ENCODE measurements around the gene TVP23C. TPM values are rescaled to one million over a fixed set of nuclear protein-coding genes. Genes with fewer than 3 reads are reported as not detected.
"Not testable (repeated sequence)": the region's sequence is repeated elsewhere in the genome, so short reads cannot be mapped to it uniquely, and the experiment has no call there.

TVP23C gene
- total and polyA plus RNA-seq, 2 experiments from 2014 or later = 10.4 to 31.7 TPM

DNA sequence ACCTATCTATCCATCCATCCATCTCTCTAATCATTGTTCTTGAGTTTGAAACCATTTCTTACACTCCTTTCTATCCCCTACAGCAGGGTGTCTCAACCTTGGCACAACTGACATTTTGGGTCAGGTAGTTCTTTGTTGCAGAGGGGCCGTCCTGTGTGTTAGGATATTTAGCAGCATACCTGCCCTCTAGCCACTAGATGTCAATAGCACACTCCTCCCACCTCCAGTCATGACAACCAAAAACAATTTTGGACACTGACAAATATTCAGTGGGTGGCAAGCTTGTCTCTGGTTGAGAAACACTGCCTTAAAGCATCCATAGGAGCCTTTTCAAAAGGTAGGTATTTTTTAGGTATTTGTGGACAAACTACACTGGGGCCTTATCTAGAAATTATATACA, 10.4 kb downstream of the TVP23C start:
- H3K27me3 Mint-ChIP-seq (ENCODE audit: insufficient read depth, low read depth, poor library complexity); H3K27me3 ChIP-seq (ENCODE audit: insufficient read depth); H3F3A ChIP-seq (replicated peaks; ENCODE audit: low read depth); H3K9me3 Mint-ChIP-seq; H3K27ac Mint-ChIP-seq; H3K36me3 ChIP-seq (ENCODE audit: insufficient read depth); H3K4me1 Mint-ChIP-seq; H3K4me1 ChIP-seq (ENCODE audit: insufficient read depth); H3K4me3 Mint-ChIP-seq; H2AFZ ChIP-seq; H3K4me3 ChIP-seq; H3K4me2 ChIP-seq; H3K79me2 ChIP-seq (replicated peaks; ENCODE audit: insufficient read depth); H3K9me2 ChIP-seq (ENCODE audit: insufficient read depth); DNase-seq (ENCODE audit: low spot score); H3K27ac ChIP-seq (ENCODE audit: low read depth); H4K20me1 ChIP-seq (replicated peaks; ENCODE audit: insufficient read depth): not testable (repeated sequence)
- H3K36me3 Mint-ChIP-seq (ENCODE audit: low read depth) = peaks cover 12% of the 10 kb centered on the region; the same call in 2 of the 3 replicates
- TF ChIP-seq, protein P1, sequence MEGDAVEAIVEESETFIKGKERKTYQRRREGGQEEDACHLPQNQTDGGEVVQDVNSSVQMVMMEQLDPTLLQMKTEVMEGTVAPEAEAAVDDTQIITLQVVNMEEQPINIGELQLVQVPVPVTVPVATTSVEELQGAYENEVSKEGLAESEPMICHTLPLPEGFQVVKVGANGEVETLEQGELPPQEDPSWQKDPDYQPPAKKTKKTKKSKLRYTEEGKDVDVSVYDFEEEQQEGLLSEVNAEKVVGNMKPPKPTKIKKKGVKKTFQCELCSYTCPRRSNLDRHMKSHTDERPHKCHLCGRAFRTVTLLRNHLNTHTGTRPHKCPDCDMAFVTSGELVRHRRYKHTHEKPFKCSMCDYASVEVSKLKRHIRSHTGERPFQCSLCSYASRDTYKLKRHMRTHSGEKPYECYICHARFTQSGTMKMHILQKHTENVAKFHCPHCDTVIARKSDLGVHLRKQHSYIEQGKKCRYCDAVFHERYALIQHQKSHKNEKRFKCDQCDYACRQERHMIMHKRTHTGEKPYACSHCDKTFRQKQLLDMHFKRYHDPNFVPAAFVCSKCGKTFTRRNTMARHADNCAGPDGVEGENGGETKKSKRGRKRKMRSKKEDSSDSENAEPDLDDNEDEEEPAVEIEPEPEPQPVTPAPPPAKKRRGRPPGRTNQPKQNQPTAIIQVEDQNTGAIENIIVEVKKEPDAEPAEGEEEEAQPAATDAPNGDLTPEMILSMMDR (conservative IDR thresholded peaks at IDR 0.05; ENCODE audit: low read depth in 2 of 2) = peak in 1 of 2 experiments; percentile 20; a peak in 1 of 4 replicates
- ATAC-seq = peak; percentile 82

- H3K4me1 Mint-ChIP-seq; ATAC-seq; H3K27ac ChIP-seq (ENCODE audit: low read depth); H2AFZ ChIP-seq; H3K79me2 ChIP-seq (replicated peaks; ENCODE audit: insufficient read depth); H3K4me3 ChIP-seq; H3K4me2 ChIP-seq; H3K36me3 ChIP-seq (ENCODE audit: insufficient read depth); H3F3A ChIP-seq (replicated peaks; ENCODE audit: low read depth); DNase-seq (ENCODE audit: low spot score); H3K4me1 ChIP-seq (ENCODE audit: insufficient read depth); H3K4me3 Mint-ChIP-seq; H3K9me3 Mint-ChIP-seq; H4K20me1 ChIP-seq (replicated peaks; ENCODE audit: insufficient read depth); H3K27ac Mint-ChIP-seq; H3K9me2 ChIP-seq (ENCODE audit: insufficient read depth); H3K27me3 ChIP-seq (ENCODE audit: insufficient read depth); H3K27me3 Mint-ChIP-seq (ENCODE audit: insufficient read depth, low read depth, poor library complexity): not testable (repeated sequence)
- peaks cover 19% of the 10 kb centered on the region for H3K36me3 Mint-ChIP-seq (ENCODE audit: low read depth)
Measured at GRCh38 chr17:15549552-15549951, 13.7 kb downstream of the TVP23C start.

DNA sequence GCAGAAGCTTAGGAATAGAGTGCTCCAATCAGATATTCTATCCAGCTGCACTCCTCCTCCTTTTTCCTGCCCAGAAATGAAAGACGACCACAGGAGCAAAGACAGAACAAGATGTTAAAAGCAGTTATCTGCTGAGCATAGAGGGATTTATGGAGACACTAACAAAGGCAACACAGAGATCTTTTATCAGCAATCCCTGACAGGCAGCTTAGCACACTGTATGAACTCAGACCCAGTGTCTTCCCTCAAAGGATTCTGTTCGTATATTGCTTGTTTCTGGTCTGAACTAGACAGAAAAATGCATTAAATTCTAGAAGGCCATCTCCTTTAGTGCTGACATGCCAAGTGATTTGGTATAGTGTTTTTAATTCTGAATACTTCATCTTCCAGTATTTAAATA, 16.7 kb downstream of the TVP23C start:
- not testable (repeated sequence) for H3K27ac Mint-ChIP-seq; H3K27me3 Mint-ChIP-seq (ENCODE audit: insufficient read depth, low read depth, poor library complexity); H3K4me1 ChIP-seq (ENCODE audit: insufficient read depth); H2AFZ ChIP-seq; H3K27ac ChIP-seq (ENCODE audit: low read depth); H3K9me3 Mint-ChIP-seq; H3F3A ChIP-seq (replicated peaks; ENCODE audit: low read depth); H3K27me3 ChIP-seq (ENCODE audit: insufficient read depth); ATAC-seq; H4K20me1 ChIP-seq (replicated peaks; ENCODE audit: insufficient read depth); H3K4me3 Mint-ChIP-seq; H3K9me2 ChIP-seq (ENCODE audit: insufficient read depth); H3K79me2 ChIP-seq (replicated peaks; ENCODE audit: insufficient read depth); H3K4me3 ChIP-seq; DNase-seq (ENCODE audit: low spot score); H3K36me3 ChIP-seq (ENCODE audit: insufficient read depth); H3K4me2 ChIP-seq; H3K4me1 Mint-ChIP-seq
- H3K36me3 Mint-ChIP-seq (ENCODE audit: low read depth) = peaks cover 35% of the 10 kb centered on the region

DNA sequence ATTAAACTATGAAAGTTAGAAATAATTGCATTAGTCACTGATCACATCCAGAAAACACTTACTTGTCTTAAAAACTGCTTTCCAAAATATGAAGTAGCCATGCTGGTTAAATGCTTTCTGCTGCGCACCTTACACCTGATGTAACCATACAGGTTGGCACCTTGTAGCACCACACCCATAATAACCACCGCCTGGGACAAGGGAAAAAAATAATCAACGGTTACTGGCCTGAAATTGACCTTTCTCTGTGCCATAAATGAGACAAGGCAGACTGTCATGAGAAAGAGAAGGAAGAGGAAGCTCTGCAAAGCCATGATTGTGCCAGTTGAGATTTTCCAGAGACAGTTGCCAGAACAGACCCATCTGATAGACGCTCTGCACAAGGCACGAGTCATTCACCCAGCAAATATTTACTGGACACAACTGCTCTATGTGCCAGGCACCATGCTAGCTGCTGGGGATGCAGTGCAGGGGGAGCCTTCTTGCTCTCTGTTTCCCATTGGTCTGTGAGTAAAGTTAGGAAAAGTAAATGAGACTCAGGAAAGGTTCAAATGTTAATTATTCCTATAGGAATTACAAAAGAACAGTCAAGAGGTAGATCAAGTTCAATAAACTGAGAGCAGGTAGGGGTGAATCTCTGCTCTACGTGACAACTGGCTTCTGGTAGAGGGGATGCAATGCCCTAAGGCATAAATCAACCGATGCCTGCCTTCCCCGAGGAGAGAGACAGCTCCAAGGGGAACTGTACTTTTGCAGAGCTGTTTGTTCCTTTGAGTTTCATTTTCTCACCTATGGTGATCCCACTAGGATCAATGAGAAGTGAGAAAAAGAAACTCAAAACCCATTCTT, 22.7 kb downstream of the TVP23C start:
- peak; percentile 68 for ATAC-seq
- H3K36me3 Mint-ChIP-seq (ENCODE audit: low read depth) = peaks cover 48% of the 10 kb centered on the region
- H3K4me3 Mint-ChIP-seq = not testable (repeated sequence)

DNA sequence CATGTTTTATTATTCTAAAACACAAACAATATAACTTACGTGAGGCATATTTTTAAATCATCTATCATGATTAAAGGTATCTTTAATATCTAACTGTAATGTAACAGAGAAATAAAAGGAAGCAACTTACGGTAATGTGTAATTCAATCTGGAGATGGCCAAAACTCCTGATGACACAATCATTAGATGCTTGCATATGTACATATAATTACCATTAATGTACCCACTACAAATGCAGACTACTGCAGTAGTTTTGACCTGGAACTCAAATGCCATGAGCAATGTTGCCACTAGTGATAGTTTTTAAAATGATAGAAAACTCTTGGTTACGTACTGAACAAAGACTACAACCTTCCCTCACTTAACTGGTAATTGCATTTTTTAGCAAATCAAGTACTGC, 30.2 kb downstream of the TVP23C start:
- not testable (repeated sequence) for H3K36me3 ChIP-seq (ENCODE audit: insufficient read depth); H3K27me3 ChIP-seq (ENCODE audit: insufficient read depth); ATAC-seq; H3K27me3 Mint-ChIP-seq (ENCODE audit: insufficient read depth, low read depth, poor library complexity); H3K4me3 ChIP-seq; H3K4me1 ChIP-seq (ENCODE audit: insufficient read depth); H3K4me2 ChIP-seq; H3K27ac ChIP-seq (ENCODE audit: low read depth); H3K27ac Mint-ChIP-seq; H3K9me2 ChIP-seq (ENCODE audit: insufficient read depth); H3K4me1 Mint-ChIP-seq; H3K79me2 ChIP-seq (replicated peaks; ENCODE audit: insufficient read depth); H3K9me3 Mint-ChIP-seq; H4K20me1 ChIP-seq (replicated peaks; ENCODE audit: insufficient read depth); H2AFZ ChIP-seq; H3F3A ChIP-seq (replicated peaks; ENCODE audit: low read depth); H3K4me3 Mint-ChIP-seq; DNase-seq (ENCODE audit: low spot score)
- peaks cover 16% of the 10 kb centered on the region; the same call in 2 of the 3 replicates for H3K36me3 Mint-ChIP-seq (ENCODE audit: low read depth)

More for the DNA sequence above, 22.7 kb downstream of the TVP23C start:
- H3K9me3 Mint-ChIP-seq; H3K4me1 Mint-ChIP-seq; H3K4me2 ChIP-seq; H3K4me1 ChIP-seq (ENCODE audit: insufficient read depth); H3K36me3 ChIP-seq (ENCODE audit: insufficient read depth); H3K9me2 ChIP-seq (ENCODE audit: insufficient read depth); H3F3A ChIP-seq (replicated peaks; ENCODE audit: low read depth); H3K4me3 ChIP-seq; H3K79me2 ChIP-seq (replicated peaks; ENCODE audit: insufficient read depth); H2AFZ ChIP-seq; H4K20me1 ChIP-seq (replicated peaks; ENCODE audit: insufficient read depth); H3K27ac Mint-ChIP-seq; DNase-seq (ENCODE audit: low spot score); H3K27me3 ChIP-seq (ENCODE audit: insufficient read depth); H3K27me3 Mint-ChIP-seq (ENCODE audit: insufficient read depth, low read depth, poor library complexity); H3K27ac ChIP-seq (ENCODE audit: low read depth): not testable (repeated sequence)
